GM18867 (cell line): ENCODE data around the gene PNPLA7.

Experiments
- ATAC-seq: cut with Tn5 transposase; IDR thresholded peaks from one replicate; pipeline ENCODE4 v1.9.1; 2021; ENCODE audit warnings: mild to moderate bottlenecking, moderate library complexity; ENCODE audit not compliant: unreplicated experiment

The PNPLA7 gene

DNA sequence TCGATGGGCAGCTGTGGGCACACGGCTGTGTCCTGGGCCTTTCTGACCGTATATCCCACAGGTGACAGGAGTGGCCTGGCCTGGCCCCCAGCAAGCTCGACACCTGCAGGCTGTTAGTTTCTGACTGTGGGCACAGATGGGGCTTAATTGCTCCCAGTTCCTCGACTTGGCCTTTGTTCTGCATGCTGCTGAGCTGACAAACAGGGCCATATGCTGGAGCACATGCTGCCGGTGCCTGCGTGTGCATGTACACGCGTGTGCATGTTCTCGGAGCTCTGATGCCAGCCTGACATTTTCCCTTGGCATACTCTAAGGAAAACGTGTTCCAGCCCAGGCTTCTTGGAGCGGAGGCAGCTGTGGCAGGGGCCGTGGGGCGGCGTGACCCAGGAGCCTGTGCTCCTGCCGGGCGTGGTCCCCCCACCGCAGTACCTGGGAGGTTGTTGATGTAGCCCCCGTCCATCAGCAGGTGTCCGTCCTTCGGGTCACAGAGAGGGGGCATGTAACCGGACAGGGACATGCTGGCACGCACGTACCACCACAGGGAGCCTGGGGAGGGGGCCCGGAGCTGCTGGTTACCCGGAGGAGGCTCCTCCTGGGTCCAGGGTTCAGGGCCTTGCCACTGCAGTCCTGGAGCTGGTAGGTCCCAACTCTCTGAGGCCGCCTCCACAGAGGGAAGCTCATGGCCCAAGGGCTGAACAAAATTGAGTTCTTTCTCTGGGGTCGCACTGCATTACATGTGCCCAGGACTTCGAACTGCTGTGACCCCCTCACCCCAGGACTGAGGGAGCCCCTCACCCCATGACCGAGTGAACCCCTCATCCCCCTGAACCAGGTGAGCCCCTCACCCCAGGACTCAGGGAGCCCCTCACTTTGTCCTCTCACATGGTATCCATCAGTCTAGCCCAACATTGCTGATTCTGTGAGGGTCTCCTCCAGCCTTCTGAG, 86.9 kb downstream of the PNPLA7 start:
- ATAC-seq: no peak

DNA sequence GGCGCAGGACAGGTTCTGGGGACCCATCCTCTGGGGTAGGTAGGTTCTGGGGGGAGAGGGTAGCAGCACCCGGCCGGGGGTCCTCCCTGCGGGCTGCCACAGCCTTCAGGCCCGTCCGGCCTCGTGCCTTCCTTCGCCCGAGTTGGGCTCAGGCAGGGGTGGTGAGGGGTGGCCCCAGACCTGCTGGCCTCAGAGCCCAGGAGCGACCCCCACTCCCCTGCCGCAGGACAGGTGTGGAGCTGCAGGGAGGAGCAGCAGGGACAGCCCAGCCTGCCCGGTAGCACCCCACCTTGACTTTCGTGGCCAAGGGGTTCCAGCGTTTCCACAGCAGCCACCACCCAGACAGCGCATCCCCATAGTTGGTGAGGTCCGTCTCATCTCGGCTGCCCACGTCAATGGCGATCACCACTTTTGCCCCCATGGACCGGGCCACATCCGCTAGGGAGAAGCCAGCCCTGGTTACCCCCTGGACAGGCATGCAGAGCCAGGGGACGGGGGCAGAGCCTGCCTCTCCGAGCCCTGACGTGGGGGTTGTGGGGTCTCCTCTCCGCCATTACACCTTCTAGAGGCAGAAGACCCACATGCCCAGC, 87.7 kb downstream of the PNPLA7 start:
- ATAC-seq: no peak

DNA sequence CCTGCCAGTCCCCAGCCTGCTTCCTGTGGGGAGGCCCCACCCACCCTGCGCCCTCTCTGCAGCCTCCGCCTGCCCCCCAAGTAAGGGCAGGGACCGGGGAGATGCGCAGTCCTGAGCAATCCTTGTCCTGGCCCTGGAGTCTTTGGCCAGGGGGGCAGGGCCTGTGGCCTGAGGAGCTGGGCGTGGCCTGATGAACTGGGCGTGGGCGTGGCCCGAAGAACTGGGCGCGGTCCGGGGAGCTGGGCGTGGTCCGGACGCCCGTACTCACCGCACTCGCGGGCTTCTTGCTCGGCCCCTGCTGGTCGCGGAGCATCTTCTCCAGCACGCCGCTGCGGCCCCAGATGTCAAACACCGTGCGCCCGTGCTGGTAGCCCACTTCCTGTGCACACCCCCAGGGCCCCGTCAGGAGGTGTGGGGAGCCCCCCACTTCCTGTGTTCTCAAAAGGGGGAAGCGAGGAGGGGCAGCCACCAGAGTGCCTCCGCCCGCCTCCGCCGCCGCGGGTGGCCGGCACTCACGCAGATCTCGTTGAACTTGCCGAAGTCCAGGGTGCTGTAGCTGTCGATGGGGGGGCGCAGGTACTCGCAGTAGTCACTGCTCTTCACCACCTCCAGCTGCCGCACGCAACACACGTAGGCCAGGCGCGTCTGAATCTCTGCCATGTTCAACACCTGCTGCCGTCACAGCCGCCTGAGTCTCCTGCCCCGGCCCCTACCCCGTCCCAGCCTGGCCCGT, 88.4 kb downstream of the PNPLA7 start:
- peak; percentile 41 for ATAC-seq

DNA sequence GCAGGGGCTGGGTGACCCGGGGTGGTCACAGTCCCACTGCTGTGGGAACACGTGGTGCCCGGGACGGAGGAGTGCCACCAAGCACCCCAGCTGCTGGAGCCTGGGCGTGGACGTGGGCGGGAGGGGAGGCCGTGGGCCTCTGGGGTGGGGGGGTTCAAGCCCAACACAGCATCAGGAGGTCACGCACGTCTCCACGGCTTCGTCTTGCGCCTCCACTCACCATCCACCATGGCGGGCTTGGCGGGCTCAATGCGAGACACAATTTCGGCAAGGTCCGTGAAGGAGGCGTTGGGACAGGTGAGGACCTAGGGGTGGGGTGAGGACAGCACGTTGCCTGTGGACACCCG, 88.9 kb downstream of the PNPLA7 start:
- no peak for ATAC-seq

GRCh38 chr9:137460363-137461315, 89.6 kb downstream of the PNPLA7 start:
- no peak for ATAC-seq

- ATAC-seq: no peak
Measured at GRCh38 chr9:137459601-137460362, 90.4 kb downstream of the PNPLA7 start.

GRCh38 chr9:137459152-137459600, 91.0 kb downstream of the PNPLA7 start, which contains the start of gene NSMF:
Gene NSMF (minus strand): TSS chr9:137459334. CDS start chr9:137459102, 232 bp downstream.
- ATAC-seq: peak; percentile 66

GRCh38 chr9:137458194-137459151, 91.7 kb downstream of the PNPLA7 start:
- peak; percentile 4 for ATAC-seq

GRCh38 chr9:137457406-137458193, 92.6 kb downstream of the PNPLA7 start:
- no peak for ATAC-seq

GRCh38 chr9:137456864-137457405, 93.3 kb downstream of the PNPLA7 start:
- ATAC-seq: no peak

DNA sequence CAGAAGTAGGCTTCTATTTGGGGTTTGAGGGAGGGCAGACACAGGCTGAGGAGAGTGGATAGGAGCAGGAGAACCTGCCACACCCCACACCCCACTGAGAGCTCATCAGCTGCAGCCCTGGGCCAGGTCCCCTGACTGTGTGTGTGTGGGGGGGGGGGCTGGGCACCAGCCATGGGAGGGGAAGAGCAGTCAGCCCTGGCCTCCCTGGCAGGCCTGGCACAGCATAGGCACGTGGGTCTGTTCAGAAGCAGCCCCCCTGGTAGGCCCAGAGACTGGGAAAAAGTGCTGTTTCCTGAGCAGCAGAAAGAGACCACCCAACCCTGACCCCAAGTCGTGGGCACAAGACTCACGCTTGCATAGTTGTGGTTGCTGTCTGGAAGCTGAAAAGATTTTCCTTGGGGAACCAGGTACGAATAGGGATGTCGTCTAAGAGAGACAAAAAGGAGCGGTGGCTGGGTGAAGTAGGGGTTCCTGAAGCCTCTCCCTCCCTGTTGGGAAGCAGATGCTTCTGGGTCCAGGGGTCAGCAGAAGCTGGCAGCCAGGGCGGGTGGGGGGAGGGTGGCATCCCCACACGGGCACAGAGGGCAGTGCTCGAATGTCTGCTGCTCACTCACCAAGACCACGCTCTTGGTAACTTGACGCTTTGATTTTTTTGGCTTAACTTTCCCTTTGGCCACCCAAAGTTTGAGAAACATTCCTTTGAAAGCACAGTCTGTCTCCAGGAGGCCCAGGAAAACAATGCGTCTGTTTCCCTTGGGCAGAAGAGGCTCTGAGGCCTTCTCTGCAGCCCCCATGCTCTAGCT, 93.9 kb downstream of the PNPLA7 start:
- ATAC-seq: no peak

DNA sequence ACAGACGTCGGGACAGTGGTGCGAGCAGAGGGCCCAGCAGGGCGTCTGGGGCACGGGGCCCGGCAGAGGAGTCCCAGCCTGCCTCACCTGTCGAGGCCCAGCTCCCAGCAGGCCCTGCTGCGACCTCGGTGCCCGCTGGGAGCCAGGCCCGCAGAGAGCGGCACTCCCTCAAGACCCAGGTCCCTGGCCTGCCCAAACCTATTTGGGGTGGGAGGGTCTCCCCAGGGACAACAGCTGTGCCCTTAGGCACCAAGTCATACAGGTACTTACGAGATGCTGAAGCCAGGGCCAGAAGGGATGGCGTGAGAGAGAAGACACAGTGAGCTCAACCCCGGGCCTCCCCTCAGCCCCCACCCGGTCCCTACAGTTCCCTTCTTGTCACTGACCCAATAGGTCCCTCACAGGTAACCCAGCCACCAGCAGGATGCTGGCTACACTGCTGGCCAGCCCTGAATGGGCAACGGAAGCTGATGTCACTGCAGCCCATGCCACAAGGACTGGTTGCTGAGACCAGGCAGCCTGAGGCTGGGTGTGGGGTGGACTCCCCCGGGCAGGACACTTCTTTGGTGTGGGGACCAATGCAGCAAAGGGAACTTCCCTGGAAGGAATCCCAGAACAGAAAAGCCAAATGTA, 94.7 kb downstream of the PNPLA7 start:
- ATAC-seq: no peak

DNA sequence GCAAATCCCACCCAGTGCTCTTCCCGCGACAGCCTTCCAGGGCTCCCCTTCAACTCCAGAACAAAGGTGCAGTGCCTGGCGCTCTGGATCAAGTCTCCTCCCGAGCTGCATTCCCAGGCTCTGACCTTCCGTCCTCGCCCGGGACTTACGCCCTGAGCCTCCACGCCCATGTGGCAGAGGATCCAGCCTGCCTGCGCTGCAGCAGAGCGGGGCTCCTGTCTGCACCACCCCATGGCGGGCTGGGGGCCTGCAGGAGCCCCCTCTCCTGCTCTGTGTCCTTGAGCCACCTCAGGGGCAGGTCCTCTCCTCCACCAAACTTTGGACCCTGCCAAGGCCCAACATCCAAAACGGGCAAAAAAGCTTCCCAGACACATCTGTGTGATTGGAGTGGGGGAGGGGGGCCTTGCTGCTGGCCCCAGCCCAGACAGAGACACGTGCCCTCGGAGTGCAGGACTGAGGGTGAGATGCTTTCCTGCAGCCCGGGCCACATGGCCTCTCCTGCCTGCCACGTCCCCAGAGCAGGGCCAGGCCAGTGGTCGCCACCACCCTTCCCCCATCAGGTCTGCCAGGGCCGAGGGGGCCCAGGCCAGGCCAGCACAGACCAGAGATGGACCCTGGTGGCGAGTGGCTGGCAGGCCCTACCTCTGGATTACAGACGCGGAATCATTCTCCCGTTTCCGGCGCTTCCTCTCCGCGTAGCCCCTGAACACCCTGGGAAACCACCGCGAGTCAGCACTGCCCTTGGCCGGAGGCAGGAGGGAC, 95.4 kb downstream of the PNPLA7 start:
- ATAC-seq: no peak

GRCh38 chr9:137454145-137454596, 96.0 kb downstream of the PNPLA7 start:
- peak; percentile 29 for ATAC-seq

GRCh38 chr9:137453643-137454081, 96.5 kb downstream of the PNPLA7 start:
- peak; percentile 47 for ATAC-seq
